Measurements from ENCODE around the gene CDC42BPA.

Gene CDC42BPA

DNA sequence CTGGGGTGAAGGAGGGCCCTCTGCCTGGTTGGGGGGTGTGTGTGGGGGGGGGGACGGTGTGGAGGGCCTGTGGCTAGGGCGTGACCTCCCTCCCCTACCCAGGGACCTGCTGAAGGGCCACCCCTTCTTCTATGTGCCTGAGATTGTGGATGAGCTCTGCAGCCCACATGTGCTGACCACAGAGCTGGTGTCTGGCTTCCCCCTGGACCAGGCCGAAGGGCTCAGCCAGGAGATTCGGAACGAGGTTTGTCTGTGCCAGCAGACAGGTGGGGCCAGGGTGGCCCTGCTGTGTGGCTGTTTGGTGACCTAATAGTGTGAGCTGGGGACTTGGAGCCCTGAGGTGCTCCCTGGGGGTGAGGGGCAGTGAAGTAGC is 334.3 kb downstream of the CDC42BPA start:
- Histone ChIP-seq H3K27ac (no peak overlapping the region), H3K4me3 (ENCODE audit: low read depth in 1 of 2, low read length in 1 of 2) (no peak overlapping the region), H3K4me1 (ENCODE audit: control insufficient read depth in 1 of 2, insufficient read depth in 1 of 2, low read depth in 1 of 2, low read length in 1 of 2) (peaks cover 1 to 2% of the 10 kb centered on the region in 2 experiments), H3K27me3 (no peaks in the 10 kb centered on the region), H3K36me3 (peaks cover 81% of the 10 kb centered on the region), H3K9me3 (no peaks in the 10 kb centered on the region)
- TF ChIP-seq, protein P1, sequence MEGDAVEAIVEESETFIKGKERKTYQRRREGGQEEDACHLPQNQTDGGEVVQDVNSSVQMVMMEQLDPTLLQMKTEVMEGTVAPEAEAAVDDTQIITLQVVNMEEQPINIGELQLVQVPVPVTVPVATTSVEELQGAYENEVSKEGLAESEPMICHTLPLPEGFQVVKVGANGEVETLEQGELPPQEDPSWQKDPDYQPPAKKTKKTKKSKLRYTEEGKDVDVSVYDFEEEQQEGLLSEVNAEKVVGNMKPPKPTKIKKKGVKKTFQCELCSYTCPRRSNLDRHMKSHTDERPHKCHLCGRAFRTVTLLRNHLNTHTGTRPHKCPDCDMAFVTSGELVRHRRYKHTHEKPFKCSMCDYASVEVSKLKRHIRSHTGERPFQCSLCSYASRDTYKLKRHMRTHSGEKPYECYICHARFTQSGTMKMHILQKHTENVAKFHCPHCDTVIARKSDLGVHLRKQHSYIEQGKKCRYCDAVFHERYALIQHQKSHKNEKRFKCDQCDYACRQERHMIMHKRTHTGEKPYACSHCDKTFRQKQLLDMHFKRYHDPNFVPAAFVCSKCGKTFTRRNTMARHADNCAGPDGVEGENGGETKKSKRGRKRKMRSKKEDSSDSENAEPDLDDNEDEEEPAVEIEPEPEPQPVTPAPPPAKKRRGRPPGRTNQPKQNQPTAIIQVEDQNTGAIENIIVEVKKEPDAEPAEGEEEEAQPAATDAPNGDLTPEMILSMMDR (IDR thresholded peaks at IDR 0.05) = no peak

DNA sequence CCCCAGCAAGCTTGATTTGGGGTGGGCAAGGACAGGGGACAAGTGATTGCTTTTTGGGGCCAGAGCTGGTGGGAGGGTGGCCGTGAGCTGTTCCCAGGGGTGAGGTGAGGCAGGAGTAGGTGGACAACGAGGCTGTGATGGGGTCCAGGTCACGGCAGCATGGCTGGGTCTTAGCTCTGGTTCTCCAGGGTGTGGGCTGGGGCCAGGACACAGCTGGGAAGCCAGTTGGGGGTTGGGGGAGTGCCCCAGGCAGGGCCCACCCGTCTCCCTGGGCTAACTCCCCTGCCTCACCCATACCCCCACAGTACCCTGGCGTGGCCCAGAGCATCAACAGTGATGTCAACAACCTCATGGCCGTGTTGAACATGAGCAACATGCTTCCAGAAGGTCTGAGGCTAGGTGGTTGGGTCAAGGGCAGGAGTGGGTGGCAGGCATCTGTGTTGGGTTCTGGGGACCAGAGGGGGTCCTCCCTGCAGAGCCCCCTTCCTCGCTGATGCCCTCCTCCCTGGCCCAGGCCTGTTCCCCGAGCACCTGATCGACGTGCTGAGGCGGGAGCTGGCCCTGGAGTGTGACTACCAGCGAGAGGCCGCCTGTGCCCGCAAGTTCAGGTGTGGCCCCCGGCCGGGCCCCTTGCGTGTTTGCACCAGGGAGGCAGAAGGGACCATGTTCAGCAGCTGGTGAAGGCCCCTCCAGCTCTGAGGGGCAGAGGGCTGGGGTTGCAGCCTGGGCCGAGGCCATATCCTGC is 334.9 kb downstream of the CDC42BPA start:
- Histone ChIP-seq H3K27me3 (no peaks in the 10 kb centered on the region), H3K9me3 (no peaks in the 10 kb centered on the region), H3K27ac (no peak overlapping the region), H3K4me1 (ENCODE audit: control insufficient read depth in 1 of 2, insufficient read depth in 1 of 2, low read depth in 1 of 2, low read length in 1 of 2) (no peaks in the 10 kb centered on the region), H3K4me3 (ENCODE audit: low read depth in 1 of 2, low read length in 1 of 2) (no peak overlapping the region), H3K36me3 (peaks cover 84% of the 10 kb centered on the region)
- TF ChIP-seq, protein P1 (IDR thresholded peaks at IDR 0.05) = no peak

DNA sequence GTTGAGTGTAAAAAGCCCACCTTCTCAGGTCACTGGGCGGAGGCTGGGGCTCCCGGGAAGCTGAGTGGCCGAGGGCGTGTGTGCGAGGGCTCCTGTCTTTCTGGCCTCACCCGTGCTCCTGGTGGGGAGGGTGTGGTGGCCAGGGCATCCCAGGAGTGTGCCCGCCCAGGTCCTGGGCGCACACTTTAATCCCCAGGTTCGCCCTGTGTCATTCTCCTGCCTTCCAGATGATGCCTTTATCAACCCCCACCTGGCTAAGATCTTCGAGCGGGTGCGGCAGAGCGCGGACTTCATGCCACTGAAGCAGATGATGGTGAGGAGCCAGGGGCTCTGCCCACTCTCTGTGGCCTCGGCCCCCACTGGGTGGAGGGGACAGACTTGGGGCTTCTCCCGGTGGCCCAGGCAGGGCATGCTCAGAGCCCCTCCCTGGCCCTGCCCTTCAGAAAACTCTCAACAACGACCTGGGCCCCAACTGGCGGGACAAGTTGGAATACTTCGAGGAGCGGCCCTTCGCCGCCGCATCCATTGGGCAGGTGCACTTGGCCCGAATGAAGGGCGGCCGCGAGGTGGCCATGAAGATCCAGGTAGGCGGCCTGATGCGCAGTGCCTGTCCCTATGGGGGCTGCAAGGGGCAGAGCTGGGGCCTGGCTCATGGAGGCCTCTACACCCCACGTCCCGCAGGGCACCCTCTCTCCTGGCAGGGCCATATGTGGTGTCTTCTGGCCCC is 335.7 kb downstream of the CDC42BPA start:
- no peak overlapping the region for H3K27ac ChIP-seq
- no peaks in the 10 kb centered on the region for H3K4me1 ChIP-seq (ENCODE audit: control insufficient read depth in 1 of 2, insufficient read depth in 1 of 2, low read depth in 1 of 2, low read length in 1 of 2)
- H3K27me3 ChIP-seq = no peaks in the 10 kb centered on the region
- H3K9me3 ChIP-seq = no peaks in the 10 kb centered on the region
- no peak overlapping the region for H3K4me3 ChIP-seq (ENCODE audit: low read depth in 1 of 2, low read length in 1 of 2)
- TF ChIP-seq, protein P1 (IDR thresholded peaks at IDR 0.05) = no peak
- peaks cover 91% of the 10 kb centered on the region for H3K36me3 ChIP-seq

DNA sequence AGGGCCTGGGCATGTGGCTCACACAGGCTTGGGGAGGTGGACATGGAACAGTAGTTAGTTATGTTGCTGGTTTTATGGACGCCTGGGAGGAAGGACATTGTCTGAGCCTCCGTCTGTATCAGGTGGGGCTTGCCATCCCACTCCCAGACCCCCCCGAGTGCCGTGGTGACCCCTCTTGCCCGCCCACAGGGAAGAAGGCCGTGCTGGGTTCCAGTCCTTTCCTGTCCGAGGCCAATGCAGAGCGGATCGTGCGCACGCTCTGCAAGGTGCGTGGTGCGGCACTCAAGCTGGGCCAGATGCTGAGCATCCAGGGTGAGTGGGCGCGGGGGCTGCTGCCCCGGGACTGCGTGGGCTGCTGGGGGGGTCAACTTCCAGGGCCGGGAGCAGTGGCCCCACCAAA is 336.5 kb downstream of the CDC42BPA start:
- Histone ChIP-seq H3K27me3 (no peaks in the 10 kb centered on the region), H3K4me1 (ENCODE audit: control insufficient read depth in 1 of 2, insufficient read depth in 1 of 2, low read depth in 1 of 2, low read length in 1 of 2) (peaks cover 0 to 2% of the 10 kb centered on the region in 2 experiments), H3K4me3 (ENCODE audit: low read depth in 1 of 2, low read length in 1 of 2) (no peak overlapping the region), H3K27ac (no peak overlapping the region), H3K36me3 (peaks cover 88% of the 10 kb centered on the region), H3K9me3 (no peaks in the 10 kb centered on the region)
- TF ChIP-seq, protein P1 (IDR thresholded peaks at IDR 0.05) = no peak

DNA sequence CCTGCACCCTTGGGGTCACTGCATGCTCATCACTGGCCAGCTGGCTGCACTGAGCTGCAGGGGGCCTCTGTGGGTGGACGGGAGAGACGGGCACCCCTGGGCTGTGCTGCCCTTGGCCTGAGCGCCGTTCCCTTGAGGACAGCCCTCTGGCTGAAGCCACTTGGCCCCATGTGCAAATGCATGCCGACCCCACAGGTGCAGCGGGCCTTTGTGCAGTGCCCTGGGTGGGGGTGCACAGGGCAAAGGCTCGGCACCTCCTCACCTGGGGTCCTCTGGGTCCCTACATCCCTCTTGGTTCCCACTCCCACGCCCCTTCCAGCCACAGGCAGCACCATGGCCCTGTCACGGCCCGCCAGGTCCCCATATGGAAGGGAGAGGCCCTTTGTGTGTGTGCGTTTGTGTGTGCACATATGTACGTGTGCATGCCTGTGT is 336.9 kb downstream of the CDC42BPA start:
- peaks cover 84% of the 10 kb centered on the region for H3K36me3 ChIP-seq
- no peak overlapping the region for H3K4me3 ChIP-seq (ENCODE audit: low read depth in 1 of 2, low read length in 1 of 2)

More for the DNA sequence above, 336.9 kb downstream of the CDC42BPA start:
- TF ChIP-seq, protein P1 (IDR thresholded peaks at IDR 0.05) = no peak
- Histone ChIP-seq H3K27me3 (no peaks in the 10 kb centered on the region), H3K4me1 (ENCODE audit: control insufficient read depth in 1 of 2, insufficient read depth in 1 of 2, low read depth in 1 of 2, low read length in 1 of 2) (peaks cover 4 to 6% of the 10 kb centered on the region in 2 experiments), H3K9me3 (no peaks in the 10 kb centered on the region), H3K27ac (no peak overlapping the region)
